ENCODE results near the gene TMEM168.
"Not testable (repeated sequence)": the region's sequence is repeated elsewhere in the genome, so short reads cannot be mapped to it uniquely, and the experiment has no call there.

GRCh38 chr7:112731324-112731723 is 58.9 kb downstream of the TMEM168 start:
- not testable (repeated sequence) for TF ChIP-seq CTCF (IDR thresholded peaks at IDR 0.05; ENCODE audit: insufficient read depth, low read length); REST (IDR thresholded peaks at IDR 0.05; ENCODE audit: insufficient replicate concordance, low read depth)
